Raji (cell line): ENCODE results near the gene SPOP.

Source experiments
- POLR2A ChIP-seq: IDR thresholded peaks from 2 replicates; pipeline ENCODE4 v1.6.1; 2011; ENCODE audit warnings: low read depth, low read length, control low read depth; ENCODE audit not compliant: insufficient read depth

The SPOP gene

DNA sequence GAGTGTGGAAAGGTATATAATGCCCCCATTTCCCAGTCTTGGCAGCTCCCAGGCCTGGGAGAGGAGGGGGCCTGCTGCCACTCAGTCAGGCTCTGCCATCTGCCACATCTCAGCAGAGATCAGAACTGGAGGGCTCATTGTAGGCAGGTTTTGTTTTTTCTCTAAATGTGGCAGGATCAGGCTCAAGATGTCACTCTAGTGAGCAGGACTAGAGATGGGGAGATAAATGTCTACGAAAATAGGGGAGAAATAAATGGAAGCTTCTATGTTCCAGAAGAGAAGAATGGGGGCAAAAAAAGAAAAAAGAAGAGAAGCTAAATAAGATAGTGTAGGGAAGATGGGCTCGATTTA is 88.3 kb downstream of the SPOP start:
- no peak for TF ChIP-seq POLR2A

- TF ChIP-seq POLR2A = no peak
Observed at GRCh38 chr17:49588726-49589576, 88.9 kb downstream of the SPOP start.

DNA sequence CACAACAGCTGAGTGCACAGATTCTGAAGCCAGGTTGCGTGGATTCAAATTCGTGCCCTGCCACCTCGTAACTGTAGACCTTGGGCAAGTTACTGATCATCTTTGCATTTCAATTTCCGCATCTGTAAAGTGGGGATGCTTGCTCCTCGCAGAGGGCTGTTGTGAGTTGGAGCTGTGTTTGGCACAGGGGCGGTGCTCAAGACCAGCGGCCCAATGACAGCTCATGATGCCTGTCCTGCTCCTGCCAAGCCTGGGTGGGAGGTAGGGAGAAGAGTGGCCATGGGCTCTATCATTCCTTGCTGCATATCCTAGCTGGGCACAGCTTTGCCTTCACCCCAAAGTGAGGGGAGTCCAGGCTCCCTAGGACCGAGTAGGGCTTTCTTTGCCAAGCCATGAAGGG is 89.6 kb downstream of the SPOP start:
- no peak for TF ChIP-seq POLR2A

- TF ChIP-seq POLR2A = no peak
Observed at GRCh38 chr17:49587366-49588073, 90.4 kb downstream of the SPOP start.

GRCh38 chr17:49585422-49586027 is 92.4 kb downstream of the SPOP start:
- no peak for TF ChIP-seq POLR2A

- TF ChIP-seq POLR2A = no peak
Observed at GRCh38 chr17:49583889-49584288, 94.0 kb downstream of the SPOP start.

DNA sequence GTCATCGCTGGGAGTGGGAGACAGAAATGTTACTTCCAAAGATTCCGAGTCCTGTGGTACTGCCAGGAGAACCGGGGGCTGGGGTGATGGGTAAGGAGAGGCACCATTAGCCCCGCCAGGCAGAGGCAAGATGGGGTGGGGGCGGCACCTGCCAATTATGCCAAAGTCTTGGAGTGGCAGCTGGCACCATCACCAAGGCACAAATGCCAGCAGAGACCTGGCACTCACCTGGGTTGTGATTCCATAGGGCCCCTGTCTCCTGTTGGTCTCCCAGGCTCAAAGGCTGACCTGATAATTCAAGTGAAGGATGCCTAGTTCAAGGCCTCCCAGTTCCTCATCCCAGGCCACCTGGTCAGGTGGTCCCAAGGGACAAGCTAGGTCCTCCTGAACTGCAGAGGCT is 94.7 kb downstream of the SPOP start:
- TF ChIP-seq POLR2A = no peak

- no peak for TF ChIP-seq POLR2A
Observed at GRCh38 chr17:49582789-49583188, 95.1 kb downstream of the SPOP start.

DNA sequence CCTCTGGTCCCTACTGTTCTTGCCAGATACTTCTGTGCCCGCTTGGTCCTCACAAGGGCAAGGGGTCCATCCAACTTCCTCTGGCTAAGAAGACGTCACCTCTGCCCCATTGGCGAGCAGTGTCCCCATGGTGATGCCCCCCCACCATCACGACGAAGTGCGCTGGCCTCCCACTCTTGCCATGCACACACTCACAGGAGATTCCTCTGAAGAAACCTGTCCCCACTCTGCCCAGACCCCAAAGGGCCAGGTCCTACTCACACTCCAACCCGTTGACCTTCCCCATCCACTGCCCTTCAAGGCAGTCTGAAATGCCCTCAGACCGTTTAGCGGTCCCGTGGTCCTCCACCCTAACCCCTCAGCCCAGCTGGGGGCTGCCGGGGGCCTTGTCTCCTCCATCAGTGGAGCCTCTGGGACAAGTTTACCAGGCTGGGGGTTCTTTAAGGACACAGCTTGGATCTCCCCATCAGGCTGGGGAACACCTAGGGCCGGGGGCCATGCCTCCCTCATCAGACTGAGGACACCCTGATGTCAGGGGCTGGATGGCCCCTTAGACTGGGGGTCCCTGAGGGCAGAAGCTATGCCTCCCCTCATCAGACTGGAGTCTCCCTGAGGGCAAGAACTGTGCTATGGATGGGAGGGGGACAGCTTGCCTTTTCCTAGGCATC is 95.7 kb downstream of the SPOP start:
- no peak for TF ChIP-seq POLR2A

DNA sequence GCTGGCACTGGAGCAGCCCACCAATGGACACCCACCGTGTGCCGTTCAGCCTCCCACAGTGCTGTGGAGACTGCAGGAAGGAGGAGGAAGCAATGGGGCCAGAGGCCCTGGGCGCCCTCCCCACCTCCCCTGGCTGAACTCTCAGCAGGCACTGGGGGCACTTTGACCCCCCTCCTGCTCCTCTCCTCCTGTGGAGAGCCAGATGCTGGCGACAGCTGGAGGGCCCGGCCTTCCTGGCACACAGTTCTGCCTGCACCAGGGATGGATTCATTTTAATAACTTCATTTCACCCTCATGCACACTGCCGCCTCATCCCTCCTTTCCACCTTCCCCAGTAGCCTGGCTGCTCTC is 96.3 kb downstream of the SPOP start:
- TF ChIP-seq POLR2A = no peak

DNA sequence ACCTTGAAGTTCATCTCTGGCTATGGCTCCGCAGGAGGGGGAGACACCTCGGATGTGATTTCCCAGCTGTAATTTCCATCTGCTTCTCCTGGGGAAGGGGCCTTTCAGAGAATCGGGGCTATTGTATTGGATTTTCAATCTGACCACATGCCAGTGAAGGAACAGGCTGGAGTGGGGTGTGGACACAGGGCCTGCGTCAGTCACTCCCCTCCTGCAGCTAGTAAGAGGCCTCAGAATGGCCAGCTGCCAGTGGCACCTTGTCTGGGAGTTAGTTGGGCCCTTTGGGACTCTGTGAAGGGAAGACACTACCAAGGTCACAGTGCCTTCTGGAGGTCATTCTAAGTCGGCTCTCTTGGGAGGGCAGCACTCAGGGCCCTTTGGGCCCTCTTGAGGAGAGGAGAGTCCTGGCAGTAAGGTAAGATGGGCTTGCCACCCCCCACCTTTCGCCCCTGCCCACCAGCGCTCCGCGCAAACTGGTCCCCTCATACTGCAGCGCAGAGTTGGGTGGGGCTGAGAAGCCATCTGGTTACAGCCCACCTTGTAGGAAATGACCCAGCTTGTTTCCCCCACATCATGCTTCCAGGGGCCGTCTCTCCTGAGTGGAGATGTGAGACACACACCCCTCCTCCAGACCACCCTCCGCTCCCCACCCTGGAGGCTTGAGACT is 96.8 kb downstream of the SPOP start:
- TF ChIP-seq POLR2A = no peak

DNA sequence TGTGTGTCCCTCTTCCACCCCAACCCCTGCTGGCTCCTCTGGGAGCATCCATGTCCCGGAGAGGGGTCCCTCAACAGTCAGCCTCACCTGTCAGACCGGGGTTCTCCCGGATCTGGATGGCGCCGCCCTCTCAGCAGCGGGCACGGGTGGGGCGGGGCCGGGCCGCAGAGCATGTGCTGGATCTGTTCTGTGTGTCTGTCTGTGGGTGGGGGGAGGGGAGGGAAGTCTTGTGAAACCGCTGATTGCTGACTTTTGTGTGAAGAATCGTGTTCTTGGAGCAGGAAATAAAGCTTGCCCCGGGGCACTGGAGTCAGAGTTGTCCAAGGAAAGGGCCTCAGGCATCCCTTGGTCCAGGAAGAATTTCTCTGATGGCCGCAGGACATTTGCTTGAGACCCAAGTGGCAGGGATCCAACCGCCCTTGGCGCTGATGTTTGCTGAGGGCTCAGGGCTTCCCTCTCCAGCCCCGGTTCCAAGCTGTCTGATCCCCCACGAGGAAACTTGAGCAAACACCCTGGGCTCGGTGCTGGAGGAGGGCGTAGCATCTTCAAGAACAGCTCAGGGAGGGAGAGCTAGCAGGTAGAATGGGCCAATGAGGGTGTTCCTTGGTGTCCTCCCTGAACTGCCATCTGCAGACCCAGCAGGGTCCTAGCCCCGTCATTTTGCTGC is 97.7 kb downstream of the SPOP start:
- TF ChIP-seq POLR2A = no peak

DNA sequence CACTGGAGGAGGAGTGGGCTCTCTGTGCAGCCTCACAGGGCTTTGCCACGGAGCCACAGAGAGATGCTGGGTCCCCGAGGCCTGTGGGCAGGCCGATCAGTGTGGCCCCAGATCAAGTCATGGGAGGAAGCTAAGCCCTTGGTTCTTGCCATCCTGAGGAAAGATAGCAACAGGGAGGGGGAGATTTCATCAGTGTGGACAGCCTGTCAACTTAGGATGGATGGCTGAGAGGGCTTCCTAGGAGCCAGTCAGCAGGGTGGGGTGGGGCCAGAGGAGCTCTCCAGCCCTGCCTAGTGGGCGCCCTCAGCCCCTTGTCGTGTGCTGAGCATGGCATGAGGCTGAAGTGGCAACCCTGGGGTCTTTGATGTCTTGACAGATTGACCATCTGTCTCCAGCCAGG is 98.4 kb downstream of the SPOP start:
- no peak for TF ChIP-seq POLR2A

- no peak for TF ChIP-seq POLR2A
Observed at GRCh38 chr17:49578952-49579500, 98.9 kb downstream of the SPOP start.
